GM23338 (cell line): ENCODE results near the gene THUMPD2.

ENCODE experiments used
- CTCF ChIP-seq, 2 experiments: fragments of 200-600 bp in 1 of 2; sonication (generic) in 1 of 2; conservative IDR thresholded peaks; 2 replicates each; pipeline versions ENCODE4 v1.5.1 to v1.6.1; 2016 to 2017; ENCODE audit warnings: antibody characterized with exemption in 2 of 2, low read depth in 2 of 2, mild to moderate bottlenecking in 2 of 2, moderate library complexity in 1 of 2
- EZH2 ChIP-seq: fragments of 200-600 bp; sonication (generic); IDR thresholded peaks from one replicate; pipeline ENCODE4 v1.8.0; 2017; ENCODE audit warnings: antibody characterized with exemption, mild to moderate bottlenecking, low read depth; ENCODE audit not compliant: unreplicated experiment

- TF ChIP-seq CTCF (conservative IDR thresholded peaks at IDR 0.05; ENCODE audit: low read depth in 2 of 2), result no peak
- no peak for TF ChIP-seq EZH2
These were observed 17.1 kb upstream of the THUMPD2 start for GRCh38 chr2:39796134-39796533.
